Mucosa of descending colon (tissue), 3 donors: ENCODE data around the gene CYP1A1. TPM values are rescaled to one million over a fixed set of nuclear protein-coding genes. Genes with fewer than 3 reads are reported as not detected.

Experiments used
- ATAC-seq: fragments of 200-7000 bp; cut with Tn5 transposase; one replicate; pipeline ENCODE4 v1.9.1; 2020; ENCODE audit warnings: mild to moderate bottlenecking, moderate library complexity
- DNase-seq, 3 donors: peaks; one replicate each; pipeline ENCODE4 v3.0.0-alpha.2; 2020
- H3K36me3 ChIP-seq: fragments of 200-600 bp; one replicate; pipeline ENCODE4 v1.8.0; 2021; ENCODE audit warnings: low read depth, mild to moderate bottlenecking
- H3K4me1 ChIP-seq: fragments of 200-600 bp; one replicate; pipeline ENCODE4 v1.8.0; 2021; ENCODE audit warnings: low read depth, mild to moderate bottlenecking
- H3K4me3 ChIP-seq: fragments of 200-600 bp; one replicate; pipeline ENCODE4 v1.8.0; 2021; ENCODE audit warnings: mild to moderate bottlenecking
- H3K9me3 ChIP-seq: fragments of 200-600 bp; one replicate; pipeline ENCODE4 v1.8.0; 2021; ENCODE audit warnings: mild to moderate bottlenecking
- CTCF ChIP-seq: fragments of 200-600 bp; IDR thresholded peaks from one replicate; pipeline ENCODE4 v1.8.0; 2022; ENCODE audit warnings: antibody characterized with exemption, mild to moderate bottlenecking
- intact Hi-C, 2 donors: fragments of 100-400 bp; cut with DNase I in 1 of 2; cut with micrococcal nuclease in 1 of 2; formaldehyde crosslinking; loops; one replicate each; pipeline versions ENCODE4 v1.11.0 to v1.11.1; 2022; cut with DNase I, micrococcal nuclease
- total RNA-seq, 3 donors: library from RNA; stranded (reverse); fragmentation: NEBNext Ultra II Directional in 2 of 3; extraction: Animal tissue kit (Norgen Biotek cat#: 25700) in 2 of 3; gene quantifications; one replicate each; pipeline versions ENCODE4 v1.2.1 to v1.2.4, GENCODE V29; 2021 to 2023
- donor health status: DM: no; HTN: no; CAD: no; lungs with moderate emphysema.
- donor health status: DM: no; HTN: no; CAD: no.
- donor health status: DM: no; HTN: yes; CAD: no.

The CYP1A1 gene
- total RNA-seq, 3 donors from 2014 or later = 0.13 to 0.27 TPM; not detected in 1

DNA sequence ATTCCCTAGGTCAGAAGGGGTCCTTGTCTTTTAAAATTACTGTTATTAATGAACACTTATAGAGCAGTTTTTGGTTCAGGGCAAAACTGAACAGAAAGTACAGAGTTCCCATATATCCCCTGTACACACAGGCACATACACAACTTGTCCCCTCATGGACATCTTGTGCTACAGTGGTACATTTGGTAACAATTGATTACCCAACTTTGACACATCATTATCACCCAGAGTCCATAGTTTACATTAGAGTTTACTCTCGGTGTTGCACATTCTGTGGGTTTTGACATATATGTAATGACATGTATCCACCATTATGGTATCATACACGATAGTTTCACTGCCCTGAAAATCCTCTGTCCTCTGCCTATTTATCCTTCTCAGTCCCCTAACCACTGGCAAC lies 28.5 kb downstream of the CYP1A1 start:
- Histone ChIP-seq H3K4me1 (peaks cover 10% of the 10 kb centered on the region), H3K9me3 (no peaks in the 10 kb centered on the region), H3K36me3 (no peaks in the 10 kb centered on the region), H3K4me3 (no peak overlapping the region)
- DNase-seq = no peak
- intact Hi-C loops = no loop called here
- TF ChIP-seq CTCF = no peak
- ATAC-seq = no peak

- ATAC-seq = no peak
- no peak for DNase-seq
- Histone ChIP-seq H3K9me3 (no peaks in the 10 kb centered on the region), H3K4me1 (peaks cover 10% of the 10 kb centered on the region), H3K4me3 (peak overlapping the region; percentile 56), H3K36me3 (no peaks in the 10 kb centered on the region)
- intact Hi-C loops = no loop called here
- TF ChIP-seq CTCF = no peak
Measured at GRCh38 chr15:74696398-74696729, 29.0 kb downstream of the CYP1A1 start.

- Histone ChIP-seq H3K36me3 (no peaks in the 10 kb centered on the region), H3K4me1 (peaks cover 10% of the 10 kb centered on the region), H3K9me3 (no peaks in the 10 kb centered on the region), H3K4me3 (peak within 1 kb of the TSS; percentile 56)
- no peak for TF ChIP-seq CTCF
- peak; percentile 99 for ATAC-seq
- intact Hi-C loops = no loop called here
- DNase-seq = peak; percentile 88 to 96 (median 90)
Measured at GRCh38 chr15:74695597-74696397, 29.5 kb downstream of the CYP1A1 start, which contains the start of gene EDC3. TSS of gene EDC3 (minus strand) at chr15:74696024. CDS start at chr15:74675124, 20,900 bp downstream.

DNA sequence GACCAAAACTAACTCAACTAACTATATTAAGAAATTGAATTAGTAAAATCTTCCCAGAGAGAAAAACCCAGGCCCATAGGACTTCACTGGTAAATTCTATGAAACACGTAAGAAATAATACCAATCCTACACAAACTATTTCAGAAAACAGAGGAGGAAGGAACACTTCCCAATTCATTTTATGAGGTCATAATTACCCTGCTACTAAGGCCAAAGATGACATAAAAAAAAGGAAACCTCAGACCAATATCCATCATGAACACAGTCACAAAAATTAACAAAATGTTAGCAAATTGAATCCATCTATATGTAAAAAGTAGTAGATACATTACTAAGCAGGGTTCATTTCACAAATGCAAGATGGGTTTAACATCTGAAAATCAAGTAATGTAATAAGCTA lies 33.0 kb downstream of the CYP1A1 start:
- Histone ChIP-seq H3K4me3 (no peak overlapping the region), H3K36me3 (no peaks in the 10 kb centered on the region), H3K9me3 (no peaks in the 10 kb centered on the region), H3K4me1 (peaks cover 10% of the 10 kb centered on the region)
- ATAC-seq (no peak), DNase-seq (no peak)
- TF ChIP-seq CTCF = no peak
- intact Hi-C loops = no loop called here

DNA sequence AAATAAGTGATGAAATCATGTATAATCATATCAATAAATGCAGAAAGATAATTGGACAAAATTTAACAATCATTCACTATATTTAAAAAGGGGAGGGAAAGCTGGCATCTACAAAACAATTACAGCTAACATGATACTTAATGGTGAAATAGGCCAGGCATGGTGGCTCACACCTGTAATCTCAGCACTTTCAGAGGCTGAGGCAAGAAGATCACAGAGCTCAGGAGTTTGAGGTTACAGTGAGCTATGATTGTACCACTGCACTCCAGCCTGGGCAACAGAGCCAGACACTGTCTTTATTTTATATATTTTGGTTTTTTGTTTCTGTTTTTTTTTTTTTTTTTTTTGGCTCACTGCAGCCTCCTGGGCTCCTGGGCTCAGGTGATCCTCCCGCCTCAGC lies 41.6 kb downstream of the CYP1A1 start:
- no peak for TF ChIP-seq CTCF
- Histone ChIP-seq H3K9me3 (peaks cover 2% of the 10 kb centered on the region), H3K36me3 (no peaks in the 10 kb centered on the region), H3K4me1 (no peaks in the 10 kb centered on the region), H3K4me3 (no peak overlapping the region)
- DNase-seq (no peak), ATAC-seq (no peak)
- intact Hi-C loops = no loop called here
